ENCODE results near the gene CLEC2B.

DNA sequence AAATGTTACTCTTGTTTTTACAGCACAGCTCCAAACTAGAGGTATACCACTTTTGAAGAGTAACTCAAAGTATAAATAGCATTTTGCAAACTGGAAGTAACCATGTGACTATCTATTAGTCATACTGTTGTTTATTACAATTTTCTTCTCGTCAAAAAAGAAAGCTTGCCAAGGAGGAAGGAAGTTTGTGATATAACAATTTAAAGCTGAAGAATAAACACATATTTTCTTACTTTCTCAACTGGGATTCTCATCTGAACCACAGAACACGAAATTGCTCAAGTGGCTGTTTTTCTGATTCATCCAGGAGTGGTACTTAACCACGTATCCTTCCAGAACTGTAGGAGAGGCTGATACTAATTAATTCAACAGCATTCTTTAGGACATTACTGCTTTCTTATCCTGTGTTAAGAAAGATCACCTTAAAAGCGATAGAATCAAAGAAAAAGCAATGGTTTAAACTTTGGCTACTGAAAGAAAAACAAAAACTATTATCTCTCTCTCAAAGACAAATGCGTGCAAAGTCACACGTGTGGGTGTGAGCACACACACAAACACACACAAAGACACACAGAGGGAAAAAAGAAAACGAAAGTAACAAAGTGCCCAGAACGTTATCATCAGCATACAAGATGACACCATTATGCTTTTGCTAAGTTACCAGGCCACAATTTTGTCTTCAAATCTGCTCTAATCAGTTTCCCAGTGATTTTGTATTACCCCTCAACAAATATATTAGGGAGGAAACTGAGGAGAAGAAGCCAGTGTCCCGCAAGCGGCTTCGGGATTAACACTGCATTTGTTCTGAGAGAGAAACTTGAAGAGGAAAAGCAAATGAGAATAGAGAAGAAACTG, at the start of gene CLEC2B:
- TF ChIP-seq, protein P1, sequence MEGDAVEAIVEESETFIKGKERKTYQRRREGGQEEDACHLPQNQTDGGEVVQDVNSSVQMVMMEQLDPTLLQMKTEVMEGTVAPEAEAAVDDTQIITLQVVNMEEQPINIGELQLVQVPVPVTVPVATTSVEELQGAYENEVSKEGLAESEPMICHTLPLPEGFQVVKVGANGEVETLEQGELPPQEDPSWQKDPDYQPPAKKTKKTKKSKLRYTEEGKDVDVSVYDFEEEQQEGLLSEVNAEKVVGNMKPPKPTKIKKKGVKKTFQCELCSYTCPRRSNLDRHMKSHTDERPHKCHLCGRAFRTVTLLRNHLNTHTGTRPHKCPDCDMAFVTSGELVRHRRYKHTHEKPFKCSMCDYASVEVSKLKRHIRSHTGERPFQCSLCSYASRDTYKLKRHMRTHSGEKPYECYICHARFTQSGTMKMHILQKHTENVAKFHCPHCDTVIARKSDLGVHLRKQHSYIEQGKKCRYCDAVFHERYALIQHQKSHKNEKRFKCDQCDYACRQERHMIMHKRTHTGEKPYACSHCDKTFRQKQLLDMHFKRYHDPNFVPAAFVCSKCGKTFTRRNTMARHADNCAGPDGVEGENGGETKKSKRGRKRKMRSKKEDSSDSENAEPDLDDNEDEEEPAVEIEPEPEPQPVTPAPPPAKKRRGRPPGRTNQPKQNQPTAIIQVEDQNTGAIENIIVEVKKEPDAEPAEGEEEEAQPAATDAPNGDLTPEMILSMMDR (IDR thresholded peaks at IDR 0.05), result no peak
- peak; percentile 53 to 61 for TF ChIP-seq POLR2A (IDR thresholded peaks at IDR 0.05)
